ENCODE measurements around the gene P2RX7.
A peak's percentile ranks its signal among the peaks of the same experiment; 100 is the strongest.

Gene P2RX7

GRCh38 chr12:121102307-121102706, 30.4 kb upstream of the P2RX7 start:
- H3K9me3 ChIP-seq: peaks cover 0 to 11% (median 0%) of the 10 kb centered on the region in 3 donors
- H3K4me1 ChIP-seq: no peaks in the 10 kb centered on the region
- no peak for DNase-seq
- no peaks in the 10 kb centered on the region for H3K27me3 ChIP-seq
- H3K4me3 ChIP-seq: no peak overlapping the region
- intact Hi-C loops (cut with DNase I; ENCODE audit: low total_unique reads): loop anchor here (10.0 kb wide), 1 partner anchor 518 kb away; the partner anchor contains the start of gene POP5
- no peak for TF ChIP-seq CTCF (IDR thresholded peaks at IDR 0.05)
- H3K27ac ChIP-seq: no peak overlapping the region
- H3K36me3 ChIP-seq: no peaks in the 10 kb centered on the region

DNA sequence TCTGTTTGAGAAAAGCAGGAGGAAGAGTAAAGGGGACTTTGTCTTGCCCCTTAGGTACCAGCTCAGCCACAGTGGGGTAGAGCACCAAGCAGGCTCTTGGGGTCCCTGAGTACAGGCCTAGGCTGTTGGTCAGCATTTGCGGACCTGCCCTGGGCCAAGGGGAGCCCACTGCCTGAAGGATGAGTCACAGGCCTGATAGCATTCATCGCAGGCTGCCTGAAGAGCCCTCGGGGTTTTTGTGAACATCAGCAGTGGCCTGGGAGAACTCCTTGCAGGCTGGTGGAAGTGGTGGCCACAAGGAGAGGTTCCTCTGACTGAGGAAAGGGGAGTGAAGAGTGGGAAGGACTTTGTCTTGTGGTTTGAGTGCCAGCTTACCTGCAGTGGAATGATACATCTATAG, 25.0 kb upstream of the P2RX7 start:
- Histone ChIP-seq H3K27ac (no peak overlapping the region), H3K36me3 (no peaks in the 10 kb centered on the region), H3K27me3 (no peaks in the 10 kb centered on the region), H3K4me1 (no peaks in the 10 kb centered on the region), H3K4me3 (no peak overlapping the region), H3K9me3 (no peaks in the 10 kb centered on the region)
- DNase-seq: no peak
- TF ChIP-seq CTCF (IDR thresholded peaks at IDR 0.05): no peak
- intact Hi-C loops (cut with DNase I; ENCODE audit: low total_unique reads): loop anchor here (10.0 kb wide), 1 partner anchor 523 kb away; the partner anchor contains the start of gene POP5

- H3K27ac ChIP-seq: no peak overlapping the region
- intact Hi-C loops (cut with DNase I; ENCODE audit: low total_unique reads): loop anchor here (10.0 kb wide), 1 partner anchor 524 kb away; the partner anchor contains the start of gene POP5
- H3K4me3 ChIP-seq: no peak overlapping the region
- no peaks in the 10 kb centered on the region for H3K36me3 ChIP-seq
- DNase-seq: no peak
- H3K4me1 ChIP-seq: no peaks in the 10 kb centered on the region
- no peak for TF ChIP-seq CTCF (IDR thresholded peaks at IDR 0.05)
- no peaks in the 10 kb centered on the region for H3K9me3 ChIP-seq
- no peaks in the 10 kb centered on the region for H3K27me3 ChIP-seq
Observed at GRCh38 chr12:121108492-121108891, 24.2 kb upstream of the P2RX7 start.

DNA sequence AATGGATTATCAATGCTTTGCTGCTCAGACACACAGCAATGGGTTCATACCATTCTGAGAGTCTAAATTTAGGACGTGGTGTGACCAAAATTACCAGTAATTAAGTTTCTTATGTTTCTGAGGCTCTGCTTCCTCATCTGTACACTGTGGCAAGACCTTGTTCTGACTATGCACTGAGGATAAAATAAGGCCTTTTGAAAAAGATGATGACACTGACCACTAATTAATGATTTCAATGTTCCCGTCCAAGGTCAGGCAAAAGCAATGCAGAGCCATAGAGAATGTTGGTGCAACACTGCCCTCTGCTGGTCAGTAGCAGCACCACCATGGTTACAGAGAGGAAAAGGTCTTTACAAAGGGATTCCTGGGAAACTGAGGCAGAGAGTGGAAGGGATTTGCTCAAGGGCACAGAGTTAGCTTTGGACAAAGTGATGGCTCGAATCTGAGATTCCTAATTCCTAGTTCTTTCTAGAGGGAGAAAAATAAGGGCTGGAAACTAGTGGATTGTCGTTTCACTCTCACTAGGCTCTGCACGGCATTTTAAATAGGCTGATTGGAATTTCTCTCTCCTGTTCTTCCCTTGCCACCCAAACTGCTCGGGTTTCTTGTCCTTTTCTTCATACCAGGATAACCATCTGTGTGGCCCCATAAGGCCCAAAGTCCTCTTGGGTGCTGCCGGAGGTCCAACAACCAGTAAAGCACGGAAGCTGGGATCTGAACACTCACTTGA, 22.3 kb upstream of the P2RX7 start:
- Histone ChIP-seq H3K9me3 (no peaks in the 10 kb centered on the region), H3K27ac (no peak overlapping the region), H3K4me3 (no peak overlapping the region), H3K27me3 (no peaks in the 10 kb centered on the region), H3K4me1 (no peaks in the 10 kb centered on the region), H3K36me3 (no peaks in the 10 kb centered on the region)
- intact Hi-C loops (cut with DNase I; ENCODE audit: low total_unique reads): no loop called here
- peak in 1 of 2 donors; percentile 41 for DNase-seq
- TF ChIP-seq CTCF (IDR thresholded peaks at IDR 0.05): peak; percentile 82 to 89

GRCh38 chr12:121111684-121112083, 21.0 kb upstream of the P2RX7 start:
- DNase-seq: no peak
- Histone ChIP-seq H3K9me3 (no peaks in the 10 kb centered on the region), H3K36me3 (no peaks in the 10 kb centered on the region), H3K4me3 (no peak overlapping the region), H3K27ac (no peak overlapping the region), H3K27me3 (no peaks in the 10 kb centered on the region), H3K4me1 (no peaks in the 10 kb centered on the region)
- no peak for TF ChIP-seq CTCF (IDR thresholded peaks at IDR 0.05)
- intact Hi-C loops (cut with DNase I; ENCODE audit: low total_unique reads): no loop called here

Data from tibial artery (tissue), 4 donors.